Glutamatergic neuron (in vitro differentiated cells): ENCODE results near the gene AMER3. TPM values are rescaled to one million over a fixed set of nuclear protein-coding genes. Genes with fewer than 3 reads are reported as not detected.
"Not testable (repeated sequence)": the region's sequence is repeated elsewhere in the genome, so short reads cannot be mapped to it uniquely, and the experiment has no call there.

Experiments used
- DNase-seq: peaks from one replicate; pipeline ENCODE4 v3.0.0; 2022
- H3K27ac Mint-ChIP-seq: one replicate; pipeline ENCODE4 v1.8.0; 2020; ENCODE audit warnings: mild to moderate bottlenecking, mixed read lengths, inconsistent platforms; ENCODE audit not compliant: unreplicated experiment
- H3K27me3 Mint-ChIP-seq: one replicate; pipeline ENCODE4 v1.8.0; 2020; ENCODE audit warnings: mild to moderate bottlenecking, moderate library complexity, mixed read lengths, inconsistent platforms; ENCODE audit not compliant: unreplicated experiment
- H3K36me3 Mint-ChIP-seq: one replicate; pipeline ENCODE4 v1.8.0; 2020; ENCODE audit warnings: mild to moderate bottlenecking, mixed read lengths, inconsistent platforms; ENCODE audit not compliant: unreplicated experiment
- H3K4me1 Mint-ChIP-seq: one replicate; pipeline ENCODE4 v1.8.0; 2020; ENCODE audit warnings: mild to moderate bottlenecking, low read depth, mixed read lengths, inconsistent platforms; ENCODE audit not compliant: unreplicated experiment
- H3K4me3 Mint-ChIP-seq: one replicate; pipeline ENCODE4 v1.8.0; 2020; ENCODE audit warnings: mild to moderate bottlenecking, mixed read lengths, inconsistent platforms; ENCODE audit not compliant: unreplicated experiment
- H3K9me3 Mint-ChIP-seq: one replicate; pipeline ENCODE4 v1.8.0; 2020; ENCODE audit warnings: mild to moderate bottlenecking, moderate library complexity, mixed read lengths, inconsistent platforms; ENCODE audit not compliant: unreplicated experiment
- total RNA-seq: library from RNA; stranded (reverse); fragmentation: NEBNext Ultra II Directional; extraction: Animal tissue kit (Norgen Biotek cat#: 25700); gene quantifications from one replicate; pipeline ENCODE4 v1.2.1, GENCODE V29; 2021; ENCODE audit not compliant: unreplicated experiment
- TF ChIP-seq, protein P1 (sequence below): fragments of 200-600 bp; sonication (generic); IDR thresholded peaks from one replicate; pipeline ENCODE4 v1.5.0; 2021; ENCODE audit not compliant: partially characterized antibody, unreplicated experiment

The AMER3 gene
- total RNA-seq, 1 donor from 2014 or later = 20.6 TPM

DNA sequence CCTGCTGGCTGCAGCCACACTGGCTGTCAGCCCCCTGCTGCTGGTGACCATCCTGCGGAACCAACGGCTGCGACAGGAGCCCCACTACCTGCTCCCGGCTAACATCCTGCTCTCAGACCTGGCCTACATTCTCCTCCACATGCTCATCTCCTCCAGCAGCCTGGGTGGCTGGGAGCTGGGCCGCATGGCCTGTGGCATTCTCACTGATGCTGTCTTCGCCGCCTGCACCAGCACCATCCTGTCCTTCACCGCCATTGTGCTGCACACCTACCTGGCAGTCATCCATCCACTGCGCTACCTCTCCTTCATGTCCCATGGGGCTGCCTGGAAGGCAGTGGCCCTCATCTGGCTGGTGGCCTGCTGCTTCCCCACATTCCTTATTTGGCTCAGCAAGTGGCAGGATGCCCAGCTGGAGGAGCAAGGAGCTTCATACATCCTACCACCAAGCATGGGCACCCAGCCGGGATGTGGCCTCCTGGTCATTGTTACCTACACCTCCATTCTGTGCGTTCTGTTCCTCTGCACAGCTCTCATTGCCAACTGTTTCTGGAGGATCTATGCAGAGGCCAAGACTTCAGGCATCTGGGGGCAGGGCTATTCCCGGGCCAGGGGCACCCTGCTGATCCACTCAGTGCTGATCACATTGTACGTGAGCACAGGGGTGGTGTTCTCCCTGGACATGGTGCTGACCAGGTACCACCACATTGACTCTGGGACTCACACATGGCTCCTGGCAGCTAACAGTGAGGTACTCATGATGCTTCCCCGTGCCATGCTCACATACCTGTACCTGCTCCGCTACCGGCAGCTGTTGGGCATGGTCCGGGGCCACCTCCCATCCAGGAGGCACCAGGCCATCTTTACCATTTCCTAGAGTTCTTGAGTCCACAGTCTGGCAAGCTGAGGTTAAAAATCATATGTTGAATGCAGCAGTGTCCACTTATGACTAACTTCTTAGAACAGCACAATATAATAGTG lies 25.7 kb upstream of the AMER3 start:
- Mint-ChIP-seq H3K4me3 (no peak overlapping the region), H3K4me1 (peaks cover 2% of the 10 kb centered on the region), H3K9me3 (peaks cover 5% of the 10 kb centered on the region), H3K36me3 (no peaks in the 10 kb centered on the region), H3K27me3 (peaks cover 7% of the 10 kb centered on the region), H3K27ac (no peak overlapping the region)
- TF ChIP-seq, protein P1, sequence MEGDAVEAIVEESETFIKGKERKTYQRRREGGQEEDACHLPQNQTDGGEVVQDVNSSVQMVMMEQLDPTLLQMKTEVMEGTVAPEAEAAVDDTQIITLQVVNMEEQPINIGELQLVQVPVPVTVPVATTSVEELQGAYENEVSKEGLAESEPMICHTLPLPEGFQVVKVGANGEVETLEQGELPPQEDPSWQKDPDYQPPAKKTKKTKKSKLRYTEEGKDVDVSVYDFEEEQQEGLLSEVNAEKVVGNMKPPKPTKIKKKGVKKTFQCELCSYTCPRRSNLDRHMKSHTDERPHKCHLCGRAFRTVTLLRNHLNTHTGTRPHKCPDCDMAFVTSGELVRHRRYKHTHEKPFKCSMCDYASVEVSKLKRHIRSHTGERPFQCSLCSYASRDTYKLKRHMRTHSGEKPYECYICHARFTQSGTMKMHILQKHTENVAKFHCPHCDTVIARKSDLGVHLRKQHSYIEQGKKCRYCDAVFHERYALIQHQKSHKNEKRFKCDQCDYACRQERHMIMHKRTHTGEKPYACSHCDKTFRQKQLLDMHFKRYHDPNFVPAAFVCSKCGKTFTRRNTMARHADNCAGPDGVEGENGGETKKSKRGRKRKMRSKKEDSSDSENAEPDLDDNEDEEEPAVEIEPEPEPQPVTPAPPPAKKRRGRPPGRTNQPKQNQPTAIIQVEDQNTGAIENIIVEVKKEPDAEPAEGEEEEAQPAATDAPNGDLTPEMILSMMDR = no peak
- DNase-seq = no peak

- H3K36me3 Mint-ChIP-seq, H3K4me3 Mint-ChIP-seq, H3K27ac Mint-ChIP-seq, H3K27me3 Mint-ChIP-seq, H3K4me1 Mint-ChIP-seq, DNase-seq, H3K9me3 Mint-ChIP-seq: not testable (repeated sequence)
These were observed 23.1 kb upstream of the AMER3 start for GRCh38 chr2:130732257-130732656.

DNA sequence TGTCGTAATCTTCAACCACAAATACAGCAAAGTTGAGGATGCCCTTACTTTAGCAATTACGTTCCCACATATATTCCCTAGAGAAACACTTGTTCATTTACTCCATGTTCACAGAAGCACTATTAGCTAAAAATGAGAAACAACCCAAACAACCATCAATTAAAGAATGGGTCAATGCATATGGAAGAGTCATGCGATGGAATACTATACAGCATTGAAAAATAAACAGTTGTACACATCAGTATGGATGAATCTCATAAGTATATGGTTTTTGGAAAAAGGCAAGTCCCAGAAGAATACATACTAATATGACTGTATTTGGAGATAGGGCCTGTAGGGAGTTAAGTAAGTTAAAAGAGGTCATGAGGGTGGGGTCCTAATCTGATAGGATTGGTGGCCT lies 20.1 kb upstream of the AMER3 start:
- no peak for DNase-seq
- Mint-ChIP-seq H3K36me3 (no peaks in the 10 kb centered on the region), H3K27me3 (no peaks in the 10 kb centered on the region), H3K4me3 (no peak overlapping the region), H3K27ac (no peak overlapping the region), H3K4me1 (no peaks in the 10 kb centered on the region), H3K9me3 (peaks cover 1% of the 10 kb centered on the region)
- TF ChIP-seq, protein P1 = no peak

DNA sequence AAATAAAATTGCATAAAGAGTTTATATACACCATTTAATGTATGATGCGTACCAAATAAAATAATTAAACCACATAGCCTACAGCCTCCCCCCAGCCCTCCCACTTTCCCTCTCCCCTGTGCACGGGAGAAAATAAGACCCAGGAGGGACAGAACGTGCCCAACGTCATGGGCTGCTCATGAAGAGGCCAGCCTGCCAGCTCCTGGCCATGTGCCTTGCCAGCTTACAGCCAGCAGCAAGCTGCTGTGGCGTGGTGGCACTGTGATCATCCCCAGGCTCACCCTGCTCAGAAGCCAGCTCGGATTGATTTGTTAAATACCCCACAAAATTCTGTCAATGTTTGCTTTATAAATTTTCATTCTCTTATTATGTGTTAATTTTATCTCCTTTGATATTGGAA lies 18.9 kb upstream of the AMER3 start:
- H3K27ac Mint-ChIP-seq = no peak overlapping the region
- TF ChIP-seq, protein P1 = no peak
- peaks cover 1% of the 10 kb centered on the region for H3K9me3 Mint-ChIP-seq
- no peaks in the 10 kb centered on the region for H3K27me3 Mint-ChIP-seq
- no peaks in the 10 kb centered on the region for H3K36me3 Mint-ChIP-seq
- DNase-seq = no peak
- H3K4me3 Mint-ChIP-seq = no peak overlapping the region
- no peaks in the 10 kb centered on the region for H3K4me1 Mint-ChIP-seq

- Mint-ChIP-seq H3K27ac (no peak overlapping the region), H3K36me3 (no peaks in the 10 kb centered on the region), H3K9me3 (peaks cover 1% of the 10 kb centered on the region), H3K27me3 (no peaks in the 10 kb centered on the region), H3K4me3 (no peak overlapping the region), H3K4me1 (no peaks in the 10 kb centered on the region)
- TF ChIP-seq, protein P1 = no peak
- DNase-seq = no peak
These were observed 17.7 kb upstream of the AMER3 start for GRCh38 chr2:130737592-130737991.
